HG03469 (cell line): ENCODE measurements around the gene CDYL.
A peak's percentile ranks its signal among the peaks of the same experiment; 100 is the strongest.

Experiments
- ATAC-seq: cut with Tn5 transposase; IDR thresholded peaks from one replicate; pipeline ENCODE4 v1.9.1; 2021; ENCODE audit warnings: mild to moderate bottlenecking, moderate library complexity, moderate number of reproducible peaks; ENCODE audit not compliant: unreplicated experiment

Gene CDYL

DNA sequence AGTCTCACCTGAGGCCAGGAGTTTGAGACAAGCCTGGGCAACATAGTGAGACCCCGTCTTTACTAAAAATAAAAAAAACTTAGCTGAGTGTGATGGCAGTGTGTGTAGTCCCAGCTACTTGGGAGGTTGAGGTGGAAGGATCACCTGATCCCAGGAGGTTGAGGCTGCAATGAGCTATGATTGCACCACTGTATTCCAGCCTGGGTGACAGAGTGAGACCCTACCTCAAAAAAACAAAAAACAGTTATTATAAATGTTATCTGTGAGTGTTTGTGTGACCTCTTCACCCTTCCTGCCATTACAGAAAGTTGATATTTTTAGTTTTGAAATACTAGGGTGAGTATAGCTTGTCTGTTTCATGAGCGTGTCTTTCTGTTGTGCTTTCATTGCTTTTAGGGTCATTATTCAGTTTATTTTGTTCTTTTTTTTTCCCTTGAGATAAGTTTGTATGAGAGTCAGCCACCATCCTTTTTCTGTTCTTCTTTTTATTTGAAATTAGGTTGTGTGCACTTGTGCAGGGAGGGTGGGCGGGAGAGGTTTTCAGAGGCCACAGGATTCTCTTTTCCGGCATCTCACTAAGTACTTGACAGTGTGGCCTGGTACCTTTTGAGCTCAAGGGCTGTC, 26.2 kb downstream of the CDYL start:
- ATAC-seq = peak; percentile 38

DNA sequence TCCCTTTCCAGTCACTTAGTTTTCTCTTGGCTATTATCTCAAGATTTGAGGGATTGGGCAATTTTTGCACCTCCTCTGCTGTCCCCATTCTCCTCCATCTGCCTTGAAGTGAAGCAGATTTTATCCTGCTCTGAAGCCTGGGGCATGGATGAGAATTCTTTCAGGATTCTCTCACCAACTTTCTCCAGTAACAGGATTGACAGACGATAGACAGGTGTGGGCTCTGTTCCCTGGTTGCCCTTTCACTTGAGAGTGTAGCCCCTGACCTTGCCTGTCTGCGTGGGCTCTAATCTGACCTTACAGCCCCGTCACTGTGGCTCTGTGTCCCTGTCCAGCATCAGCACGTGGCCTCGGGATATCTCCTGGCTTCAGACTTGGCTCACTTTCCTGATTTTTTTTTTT, 27.1 kb downstream of the CDYL start:
- ATAC-seq = no peak

DNA sequence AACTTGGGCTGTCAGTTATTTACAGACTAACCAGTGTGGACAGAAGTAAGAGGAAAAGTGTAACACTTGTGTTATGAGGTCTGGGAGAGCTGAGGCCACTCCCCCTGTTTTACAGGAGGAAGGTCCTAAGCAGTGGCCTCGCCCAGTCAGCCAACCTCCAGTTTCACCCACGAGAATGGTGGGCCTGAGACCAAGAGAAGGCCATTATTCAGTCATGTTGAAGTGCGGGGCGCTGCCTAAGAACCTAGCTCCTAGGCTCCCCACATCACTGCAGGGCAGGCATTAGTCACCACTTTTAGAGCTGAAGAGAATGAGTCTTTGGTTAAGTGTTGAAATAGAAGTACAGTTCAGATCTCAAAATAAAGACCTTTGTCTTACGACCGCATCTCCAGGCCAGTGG, 27.9 kb downstream of the CDYL start:
- no peak for ATAC-seq

DNA sequence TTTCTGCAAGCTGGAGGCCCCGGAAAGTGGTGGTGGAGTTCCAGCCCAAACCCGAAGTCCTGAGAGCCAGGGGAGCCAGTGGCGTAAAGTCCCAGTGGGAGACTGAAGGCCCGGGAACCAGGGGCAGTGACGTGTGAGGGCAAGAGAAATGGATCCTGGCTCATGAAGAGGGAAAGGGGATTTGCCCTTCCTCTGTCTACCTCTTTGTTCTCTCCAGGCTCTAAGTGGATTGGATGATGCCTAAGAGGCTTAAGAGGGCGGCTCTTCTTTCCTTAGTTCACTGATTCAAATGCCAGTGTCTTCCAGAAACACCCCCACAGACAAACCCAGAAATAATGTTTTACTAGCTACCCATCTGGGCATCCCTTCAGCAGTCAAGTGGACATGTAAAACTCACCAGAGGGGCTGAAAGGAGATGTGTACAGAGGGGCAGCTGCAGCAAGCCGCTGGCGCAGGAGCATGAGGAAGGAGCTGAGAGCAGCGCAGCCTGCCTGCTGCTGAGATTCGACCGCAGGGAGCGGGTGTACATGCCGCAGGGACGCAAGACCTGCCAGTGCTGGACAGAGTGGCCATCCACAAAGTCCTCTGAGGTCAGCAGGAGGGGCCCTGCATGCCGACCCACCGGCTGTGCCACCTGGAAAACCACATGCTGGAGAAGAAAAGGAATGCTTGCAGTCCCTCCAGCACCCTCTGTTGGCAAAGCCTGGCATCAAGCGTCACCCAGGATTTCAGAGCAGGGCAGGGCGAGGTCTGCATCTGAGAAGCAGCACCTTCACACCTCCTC, 29.5 kb downstream of the CDYL start:
- ATAC-seq = no peak

DNA sequence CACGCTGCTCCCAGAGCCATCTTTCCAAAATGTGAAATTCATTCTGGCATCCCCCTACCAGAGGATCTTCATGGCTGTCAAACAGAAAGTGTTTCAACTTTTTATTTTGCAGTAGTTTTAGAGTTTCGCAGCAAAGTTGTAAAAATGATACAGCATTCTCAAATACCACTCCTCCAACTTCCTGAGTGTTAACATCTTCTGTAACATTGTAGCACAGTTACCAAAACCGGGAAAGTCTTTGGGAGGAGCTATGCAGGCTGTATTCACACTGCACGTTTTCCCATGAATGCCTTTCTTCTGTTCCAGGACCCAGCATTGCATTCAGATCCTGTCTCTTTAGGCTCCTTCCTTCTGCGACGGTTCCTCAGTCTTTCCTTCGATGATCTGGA, 30.1 kb downstream of the CDYL start:
- no peak for ATAC-seq

DNA sequence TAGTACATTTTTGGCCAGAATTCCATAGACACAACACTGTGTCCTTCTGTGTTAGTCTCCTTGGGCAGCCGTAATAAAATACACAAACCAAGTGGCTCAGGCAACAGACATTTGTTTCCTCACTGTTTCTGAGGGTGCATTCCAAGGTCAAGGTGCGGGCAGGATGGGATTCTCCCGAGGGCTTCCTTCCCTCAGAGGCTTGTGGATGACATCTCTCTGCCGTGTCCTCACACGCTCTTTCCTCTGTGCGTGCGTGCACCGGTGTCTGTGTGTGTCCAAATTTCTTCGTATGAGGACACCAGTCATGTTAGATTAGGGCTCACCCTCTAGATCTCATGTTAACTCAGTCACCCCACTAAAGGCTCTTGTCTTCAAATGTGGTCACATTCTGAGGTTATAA, 30.6 kb downstream of the CDYL start:
- ATAC-seq = no peak

DNA sequence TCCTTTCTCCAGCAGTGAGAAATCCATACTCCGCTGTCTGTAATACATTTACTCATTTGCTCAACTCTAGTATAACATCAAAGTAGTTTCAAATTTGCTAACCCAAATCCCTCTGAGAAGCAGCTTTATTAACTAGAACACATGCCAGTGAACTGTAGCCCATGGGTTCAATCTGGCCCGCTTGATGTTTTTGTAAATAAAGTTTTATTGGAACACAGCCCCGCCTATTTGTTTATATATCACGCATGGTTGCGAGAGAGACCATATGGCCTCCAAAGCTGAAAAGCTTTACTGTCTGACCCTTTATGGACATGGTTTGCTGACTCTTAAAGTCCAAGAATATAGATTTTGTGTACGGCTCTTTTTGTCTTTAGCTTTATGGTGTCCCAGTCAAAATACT, 32.2 kb downstream of the CDYL start:
- no peak for ATAC-seq

DNA sequence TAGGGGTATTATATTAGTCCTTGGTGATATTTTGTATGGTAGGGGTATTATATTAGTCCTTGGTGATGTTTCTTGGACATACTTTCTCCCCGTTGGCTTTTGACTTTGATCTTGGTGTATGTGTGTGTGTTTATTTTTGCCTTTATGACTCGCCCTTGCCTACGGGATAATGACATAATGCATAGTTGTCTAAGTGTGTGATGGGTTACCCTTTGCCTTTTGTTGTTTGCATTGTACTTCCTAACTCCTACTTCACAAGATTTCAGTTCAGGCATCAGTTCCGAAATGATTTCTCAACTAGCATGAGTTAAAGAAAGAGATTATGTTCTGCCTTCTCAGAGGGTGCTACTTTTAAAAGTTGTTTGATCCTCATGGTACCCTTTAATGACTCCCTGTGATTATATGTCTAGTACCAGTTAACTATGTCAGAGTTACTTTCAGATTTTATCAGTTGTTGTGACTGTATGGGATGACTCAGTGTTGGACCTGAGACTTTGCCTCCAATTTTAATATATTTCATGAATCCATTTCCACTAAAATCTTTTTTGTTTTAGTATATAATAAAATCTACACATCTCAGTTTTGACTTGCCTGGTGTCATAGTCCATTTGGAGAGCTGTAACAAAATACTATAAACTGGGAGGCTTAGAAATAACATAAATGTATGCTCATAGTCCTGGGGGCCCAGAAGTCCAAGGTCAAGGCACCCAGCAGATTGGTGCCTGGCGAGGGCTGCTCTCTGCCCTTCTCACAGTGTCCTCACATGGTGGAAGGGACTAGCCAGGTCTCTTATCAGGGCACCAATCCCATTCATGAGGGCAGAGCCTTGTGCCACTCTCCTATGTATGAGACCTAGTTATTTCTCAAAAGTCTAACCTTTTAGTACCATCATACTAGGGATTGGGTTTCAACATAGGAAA, 34.1 kb downstream of the CDYL start:
- ATAC-seq = no peak

DNA sequence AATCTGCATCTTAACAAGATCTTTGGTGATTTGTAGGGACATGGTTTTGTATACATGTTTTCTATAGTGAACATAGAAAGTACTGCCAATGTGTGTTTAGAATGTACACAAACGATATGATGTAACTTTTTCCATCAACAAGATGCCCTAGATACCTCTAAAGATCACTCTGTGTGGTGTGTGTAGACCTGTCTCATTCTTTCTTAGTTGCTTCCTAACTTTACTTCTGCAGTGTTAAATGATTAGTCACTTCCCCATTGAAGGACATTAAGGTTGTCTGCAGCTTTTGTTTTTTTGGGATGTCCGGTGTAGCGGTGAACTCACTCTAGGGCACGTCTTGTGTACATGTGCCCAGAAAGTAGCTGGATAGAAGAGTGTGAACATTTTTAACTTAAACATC, 35.9 kb downstream of the CDYL start:
- no peak for ATAC-seq

DNA sequence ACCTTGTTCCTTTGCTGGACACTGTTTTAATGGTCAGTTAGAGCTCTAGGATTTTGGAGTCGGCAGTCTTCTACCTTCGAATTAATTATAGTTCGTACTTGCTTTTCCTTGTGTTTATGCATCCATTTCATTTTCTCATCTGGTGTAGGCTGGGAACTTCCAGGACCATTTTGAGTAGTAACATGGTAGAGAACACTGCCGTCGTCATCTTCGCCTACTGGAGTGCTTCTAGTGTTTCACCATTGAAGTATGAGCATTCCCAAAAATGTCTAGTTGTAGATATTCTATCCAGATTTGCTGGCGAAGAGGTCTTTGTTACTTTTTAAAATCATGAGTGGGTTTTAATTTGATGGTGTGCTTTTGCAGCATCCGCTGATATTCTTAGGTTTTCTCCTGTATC, 36.9 kb downstream of the CDYL start:
- ATAC-seq = no peak

DNA sequence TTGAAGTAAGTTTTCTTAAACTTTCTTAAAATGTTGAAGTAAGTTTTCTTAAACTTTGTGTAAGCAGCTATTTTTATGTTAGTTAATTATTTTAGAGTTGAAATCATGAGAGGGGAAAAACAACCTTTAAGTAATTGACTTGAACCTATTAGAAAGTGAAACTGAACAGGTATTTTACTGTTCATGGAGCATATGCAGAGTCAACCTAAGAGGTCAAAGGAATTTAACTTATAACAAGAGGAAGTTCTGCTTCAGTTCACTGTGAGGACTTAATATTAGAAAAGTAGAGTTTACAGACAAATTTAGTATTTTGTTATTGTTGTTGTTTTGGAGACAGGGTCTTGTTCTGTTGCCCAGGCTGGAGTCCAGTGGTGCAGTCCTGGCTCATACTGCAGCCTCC, 38.0 kb downstream of the CDYL start:
- no peak for ATAC-seq

DNA sequence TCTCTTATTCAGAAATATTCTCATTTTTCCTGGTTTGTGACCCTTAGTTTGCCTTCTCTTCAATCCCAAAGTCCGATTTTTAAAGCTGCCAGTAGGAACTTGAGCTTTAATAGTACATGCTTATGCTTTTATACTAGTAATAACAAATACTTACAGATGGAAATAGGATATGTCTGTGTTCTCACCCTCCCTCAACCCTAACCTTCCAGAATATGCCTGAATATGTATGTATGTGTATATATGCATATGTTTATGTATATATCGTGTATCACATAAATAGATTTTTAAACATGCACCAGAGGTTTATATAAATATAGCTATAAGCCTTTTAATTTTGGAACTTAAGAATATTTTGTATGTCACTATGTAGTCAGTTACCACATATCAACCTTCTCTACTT, 38.8 kb downstream of the CDYL start:
- ATAC-seq = no peak

DNA sequence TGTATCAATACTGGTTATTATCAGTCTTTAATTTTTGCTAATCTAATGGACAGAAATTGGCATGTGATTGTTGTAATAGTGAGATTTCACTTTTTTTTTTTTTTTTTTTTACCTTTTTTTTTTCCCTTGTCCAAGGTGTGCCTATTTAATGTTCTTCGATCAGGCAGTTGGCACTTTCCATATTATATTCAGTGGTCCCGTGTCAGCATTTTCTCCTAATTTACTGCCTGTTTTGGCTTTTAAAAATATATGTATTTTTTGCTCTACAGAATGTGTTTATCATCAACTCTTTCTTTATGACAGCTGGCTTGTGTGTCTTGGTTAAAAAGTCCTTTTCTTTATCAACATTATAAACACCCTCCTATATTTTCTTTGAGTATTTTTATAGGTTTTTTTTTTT, 39.4 kb downstream of the CDYL start:
- no peak for ATAC-seq

DNA sequence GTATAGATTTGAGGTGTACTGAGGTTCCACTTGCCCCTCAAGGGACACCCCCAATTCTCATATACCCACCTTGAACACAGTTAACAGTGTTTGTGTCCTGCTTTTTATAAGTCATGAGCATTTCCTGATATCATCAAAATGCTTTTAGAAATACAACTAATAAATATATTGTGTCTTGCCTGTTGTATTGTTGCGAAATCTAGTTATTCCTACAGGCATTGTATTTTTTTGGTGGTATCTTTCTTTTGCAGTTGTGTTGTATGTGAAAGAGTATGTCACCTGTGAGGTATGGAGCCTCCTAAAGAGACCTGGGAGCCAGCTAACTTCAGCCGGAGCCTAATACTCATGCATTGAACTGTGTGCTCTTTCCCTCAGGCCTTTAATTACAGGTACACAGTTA, 40.7 kb downstream of the CDYL start:
- ATAC-seq = no peak

DNA sequence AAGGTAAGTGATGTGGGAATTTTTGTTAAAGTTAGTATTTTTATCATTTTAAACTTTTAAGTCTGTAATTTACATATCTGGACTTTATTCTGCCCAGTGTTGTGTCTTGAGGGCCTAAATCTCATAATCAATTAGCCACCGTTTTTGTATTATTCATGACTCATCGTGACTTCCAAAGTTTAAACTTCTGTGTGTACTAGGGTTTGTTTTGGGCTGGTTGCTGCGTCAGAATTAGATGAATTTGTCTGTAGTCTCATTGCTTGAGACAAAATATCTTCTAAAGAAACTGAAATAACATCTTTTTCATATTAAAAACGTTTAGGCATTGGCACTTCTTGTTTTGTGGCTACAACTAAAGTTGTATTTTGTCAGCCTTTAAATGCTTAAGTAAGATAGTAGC, 41.3 kb downstream of the CDYL start:
- no peak for ATAC-seq

DNA sequence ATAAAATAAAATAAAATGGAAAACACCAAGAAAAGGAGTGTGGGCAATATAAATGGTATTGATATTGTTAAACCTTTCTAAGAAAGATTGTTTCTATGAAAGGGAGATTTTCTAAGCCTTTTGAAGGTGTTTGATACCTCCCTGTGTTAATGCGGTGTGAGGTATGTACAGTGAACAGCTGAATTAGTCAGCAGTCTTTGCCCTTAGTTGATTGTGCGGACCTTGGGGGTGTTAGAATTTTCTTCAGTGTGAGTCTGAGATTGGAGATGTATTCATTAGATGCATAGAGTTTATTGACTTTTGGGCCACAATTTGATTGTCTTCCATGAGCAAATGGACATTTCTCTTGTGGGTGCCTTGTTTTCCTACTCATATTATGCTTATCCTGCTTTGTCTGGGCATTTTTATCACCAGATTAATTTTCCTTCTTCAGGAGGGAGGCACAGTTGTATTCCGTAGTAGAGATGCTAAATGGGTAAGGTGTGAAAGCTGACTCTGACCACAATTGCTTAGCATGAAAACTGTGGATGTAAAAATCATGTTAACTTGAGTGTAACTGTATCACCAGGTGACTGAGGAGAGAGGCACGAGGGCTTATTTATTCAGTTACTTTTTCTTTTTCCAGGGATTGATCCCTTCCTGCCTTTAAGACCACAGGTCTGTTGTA, 42.2 kb downstream of the CDYL start:
- ATAC-seq = no peak

DNA sequence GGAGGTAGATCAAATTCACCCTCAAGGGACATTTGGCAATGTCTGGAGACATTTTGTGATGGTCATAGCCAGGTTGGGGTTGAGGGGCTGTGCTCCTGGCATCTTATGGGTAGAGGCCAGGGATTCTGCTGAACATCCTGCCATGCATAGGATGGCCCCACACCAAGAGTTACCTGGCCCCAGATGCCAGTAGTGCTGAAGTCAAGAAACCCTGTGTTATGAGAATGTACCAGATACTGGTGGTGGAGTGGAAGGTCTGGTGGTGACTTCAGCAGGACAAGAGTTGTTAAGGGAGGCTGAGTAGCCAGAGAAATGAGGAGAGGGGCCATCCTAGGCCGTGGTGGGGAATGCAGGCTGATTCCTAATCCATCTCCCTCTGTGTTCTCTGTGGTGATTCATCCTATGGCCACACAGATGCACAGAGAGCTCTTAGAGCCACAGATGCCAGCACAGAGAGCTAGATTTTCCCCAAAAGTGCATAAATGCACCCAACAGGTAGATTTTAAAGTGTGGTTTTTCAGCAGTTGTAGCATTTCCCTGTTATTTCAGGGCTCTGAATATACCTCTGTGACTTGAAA, 43.6 kb downstream of the CDYL start:
- ATAC-seq = no peak

DNA sequence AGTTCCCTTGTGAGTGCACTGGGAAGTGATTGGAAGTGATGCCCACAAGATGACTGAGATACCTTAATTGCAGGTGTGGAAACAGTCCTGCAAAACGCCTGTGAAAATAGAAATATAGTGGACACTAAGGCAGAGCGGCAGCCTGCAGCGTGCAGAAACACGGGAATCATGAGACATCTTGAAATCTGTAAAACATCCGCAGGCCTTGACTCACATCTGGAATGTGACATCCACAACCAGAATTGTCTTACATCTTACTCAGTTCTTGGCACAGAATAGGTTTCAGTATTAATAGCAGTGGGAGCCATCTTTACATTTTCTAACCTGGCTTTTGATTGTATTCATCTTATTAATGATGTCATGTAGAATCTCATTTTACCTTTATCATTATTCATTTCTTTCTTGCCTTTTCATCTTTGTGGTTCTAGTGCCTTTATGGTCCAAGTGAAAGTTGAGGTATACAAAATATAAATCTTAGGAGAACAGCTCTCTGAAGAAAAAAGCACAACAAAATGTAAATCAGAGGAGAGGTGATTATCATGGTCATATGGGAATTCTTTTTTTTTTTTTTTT, 44.6 kb downstream of the CDYL start:
- ATAC-seq = no peak

DNA sequence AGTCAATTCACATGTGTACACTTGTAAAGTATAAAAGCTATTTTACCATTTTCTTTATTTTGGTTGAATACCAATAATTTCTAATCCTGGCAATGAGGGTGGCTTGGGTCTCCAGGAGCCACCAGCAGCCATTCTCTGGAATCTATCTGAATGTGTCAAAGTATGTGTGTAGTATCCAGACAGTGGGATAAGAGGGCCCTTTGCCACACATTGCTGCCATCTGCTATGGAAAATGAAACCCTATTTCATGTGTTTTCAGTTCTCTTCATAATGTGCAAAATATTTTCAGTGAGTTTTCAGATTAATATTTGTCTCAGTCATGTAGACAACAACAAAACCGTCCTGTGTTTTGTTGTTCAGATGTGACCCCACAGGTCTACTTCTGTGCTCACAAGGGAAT, 46.3 kb downstream of the CDYL start:
- ATAC-seq = no peak

DNA sequence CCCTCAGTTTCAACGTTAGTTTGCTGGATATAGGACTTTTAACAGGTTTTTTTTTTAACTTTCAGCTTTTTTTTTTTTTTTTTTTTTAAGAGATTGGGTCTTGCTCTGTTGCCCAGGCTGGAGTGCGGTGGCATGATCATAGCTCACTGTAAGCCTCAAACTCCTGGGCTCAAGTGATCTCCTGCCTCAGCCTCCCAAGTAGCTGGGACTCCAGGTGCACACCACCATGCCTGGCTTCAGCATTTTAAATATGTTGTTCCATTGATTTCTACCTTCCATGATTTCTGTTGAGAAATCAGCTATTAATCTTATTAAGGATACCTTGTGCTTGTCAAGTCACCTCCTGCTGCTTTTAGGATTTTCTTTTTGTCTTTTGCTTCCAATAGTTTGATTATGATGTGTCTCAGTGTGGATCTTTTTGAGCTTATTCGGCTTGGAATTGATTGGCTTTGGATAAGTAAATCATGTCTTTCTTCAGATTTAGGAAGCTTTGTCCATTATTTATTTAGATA, 52.0 kb downstream of the CDYL start:
- ATAC-seq = no peak
